Stimulated activated CD4-positive, alpha-beta T cell treated with anti-CD3 and anti-CD28 coated beads, TNF-alpha, amount 100 ng/mL, for 24 hours (primary cell): ENCODE results near the gene CARS2.
"Not testable (repeated sequence)": the region's sequence is repeated elsewhere in the genome, so short reads cannot be mapped to it uniquely, and the experiment has no call there.

ENCODE experiments used
- DNase-seq, 3 experiments: peaks; one replicate each; pipeline ENCODE4 v3.0.0-alpha.2; 2020; ENCODE audit warnings: low read depth in 3 of 3

The CARS2 gene

DNA sequence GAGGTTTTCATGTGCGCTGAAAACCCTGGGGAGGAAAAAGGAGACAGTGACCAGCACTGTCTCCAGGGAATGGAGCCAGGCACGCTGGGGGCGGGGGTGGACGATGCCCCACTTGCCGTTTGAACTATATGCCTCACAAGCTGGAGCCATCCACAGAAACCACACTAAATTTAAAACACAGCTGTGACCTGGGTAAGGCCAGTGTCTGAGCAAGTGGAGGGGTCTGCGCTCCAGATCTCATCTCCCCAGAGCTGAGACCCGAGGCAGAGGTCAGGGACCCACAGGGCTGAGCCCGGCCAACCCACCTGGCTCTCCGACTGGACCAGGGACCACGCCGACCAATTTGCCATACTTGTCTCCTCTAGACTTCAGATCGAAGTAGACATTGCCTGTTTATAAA, 23.2 kb downstream of the CARS2 start:
- DNase-seq = no peak

DNA sequence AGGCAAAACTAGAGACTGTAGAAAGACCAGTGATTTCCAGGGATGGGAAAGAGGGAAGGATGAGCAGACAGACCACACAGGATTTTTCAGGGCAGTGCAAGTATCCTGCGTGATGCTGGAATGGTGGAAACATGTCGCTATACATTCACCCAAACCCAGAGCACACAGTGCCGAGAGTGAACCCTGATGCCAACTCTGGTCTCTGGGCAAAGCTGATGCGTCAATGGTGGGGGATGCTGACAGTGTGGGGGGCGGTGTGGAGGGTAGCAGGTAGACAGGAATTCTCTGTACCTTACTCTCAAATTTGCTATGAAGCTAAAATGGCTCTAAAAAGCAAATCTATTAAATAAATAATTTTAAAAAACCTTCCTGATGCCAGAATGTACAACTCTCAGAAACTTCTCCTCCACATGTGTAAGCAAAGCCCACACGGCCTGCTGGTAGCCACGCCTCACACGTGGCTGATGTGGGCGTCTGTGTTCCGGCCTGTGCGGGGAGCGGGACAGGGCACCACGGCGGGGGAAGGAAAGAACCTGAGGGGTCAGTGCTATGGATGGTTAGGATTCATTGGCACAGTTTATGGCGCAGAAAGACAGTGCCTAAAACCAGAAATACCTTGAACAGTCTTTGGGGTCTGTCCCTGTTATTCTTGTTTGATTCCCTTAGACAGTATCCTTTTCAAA, 23.9 kb downstream of the CARS2 start:
- DNase-seq = no peak

DNA sequence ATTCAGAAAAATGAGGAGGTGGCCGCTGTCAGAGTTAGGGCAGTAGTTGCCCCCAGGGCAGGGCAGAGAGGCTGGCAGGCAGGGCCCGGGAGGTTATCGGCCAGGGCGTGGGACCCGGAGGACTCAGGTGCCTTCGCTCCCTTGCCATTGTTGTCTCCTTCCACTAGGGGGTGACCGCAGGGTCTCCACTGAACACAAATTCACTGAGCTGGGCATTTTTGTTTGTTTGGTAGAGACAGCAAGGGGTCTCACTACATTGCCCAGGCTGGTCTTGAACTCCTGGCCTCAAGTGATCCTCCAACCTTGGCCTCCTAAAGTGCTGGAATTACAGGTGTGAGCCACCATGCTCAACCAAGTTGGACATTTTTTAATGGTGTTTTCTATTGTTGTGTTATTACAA, 25.1 kb downstream of the CARS2 start:
- no peak for DNase-seq

DNA sequence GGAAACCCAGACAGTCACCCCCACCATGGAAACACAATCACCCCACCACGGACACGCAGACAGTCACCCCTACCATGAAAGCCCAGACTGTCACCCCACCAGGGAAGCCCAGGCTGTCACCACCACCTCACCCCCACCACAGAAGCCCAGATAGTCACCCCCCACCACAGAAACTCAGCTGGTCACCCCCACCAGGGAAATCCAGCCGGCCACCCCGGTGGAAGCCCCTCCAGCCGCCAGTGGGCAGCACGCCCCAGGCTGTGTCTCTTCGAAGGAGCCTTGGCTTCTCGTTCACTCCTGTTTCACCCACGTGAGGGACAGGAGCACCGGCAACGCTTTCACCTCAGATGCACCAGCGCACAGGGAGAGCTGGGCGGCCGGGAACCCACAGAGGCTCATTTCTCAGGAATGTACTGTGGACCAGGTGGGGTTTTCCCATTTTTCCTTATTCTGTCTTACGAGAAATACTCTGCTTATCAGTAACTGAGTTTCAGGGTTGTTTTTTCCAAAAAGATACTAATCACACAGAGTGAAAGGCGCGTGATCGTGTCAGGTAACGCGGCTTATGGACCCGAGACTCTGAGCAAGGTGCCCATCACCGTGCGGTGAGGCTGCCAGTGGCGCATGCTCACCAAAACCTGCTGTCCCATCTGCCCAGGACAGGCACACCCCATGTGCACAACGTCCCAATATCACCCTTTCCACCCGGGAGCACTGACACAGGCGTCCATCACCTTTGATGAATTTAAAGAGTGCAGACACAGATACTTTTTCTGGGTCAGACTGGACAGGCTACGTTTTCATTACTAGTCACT, 28.0 kb downstream of the CARS2 start:
- no peak for DNase-seq

DNA sequence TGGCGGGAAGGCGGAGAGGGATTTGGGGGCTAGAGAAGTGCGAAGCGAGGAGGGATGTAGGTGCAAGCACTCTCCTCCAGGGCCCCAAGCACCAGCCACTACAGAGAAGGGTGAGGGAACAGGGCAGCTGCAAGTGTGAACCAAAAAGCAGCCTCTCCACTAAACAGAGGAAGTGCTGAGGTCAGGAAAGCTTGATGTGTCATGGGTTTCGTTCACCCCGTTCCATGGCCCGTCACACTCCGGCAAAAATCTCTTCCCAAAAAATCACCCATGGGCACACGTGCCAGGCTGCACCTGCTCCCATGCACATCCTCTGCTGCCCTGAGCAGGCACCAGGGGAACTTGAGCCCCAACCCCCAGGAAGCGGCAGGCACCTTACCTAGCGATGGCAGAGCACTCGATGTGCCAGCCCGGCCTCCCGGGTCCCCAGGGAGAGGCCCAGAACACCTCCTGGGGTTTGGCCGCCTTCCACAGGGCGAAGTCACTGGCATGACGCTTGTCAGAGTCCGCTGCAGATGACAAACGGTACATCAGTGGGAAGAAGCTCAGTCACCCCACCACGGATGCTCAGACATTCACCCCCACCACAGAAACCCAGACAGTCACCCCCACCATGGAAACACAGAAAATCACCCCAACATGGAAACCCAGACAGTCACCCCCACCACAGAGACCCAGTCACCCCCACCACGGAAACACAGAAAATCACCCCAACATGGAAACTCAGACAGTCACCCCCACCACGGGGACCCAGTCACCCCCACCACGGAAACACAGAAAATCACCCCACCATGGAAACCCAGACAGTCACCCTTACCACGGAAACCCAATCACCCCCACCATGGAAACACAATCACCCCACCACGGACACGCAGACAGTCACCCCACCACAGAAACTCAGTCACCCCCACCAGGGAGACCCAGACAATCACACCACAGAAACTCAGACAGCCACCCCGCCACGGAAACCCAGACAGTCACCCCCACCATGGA, 29.0 kb downstream of the CARS2 start:
- DNase-seq = peak in 1 of 3 experiments; percentile 33

DNA sequence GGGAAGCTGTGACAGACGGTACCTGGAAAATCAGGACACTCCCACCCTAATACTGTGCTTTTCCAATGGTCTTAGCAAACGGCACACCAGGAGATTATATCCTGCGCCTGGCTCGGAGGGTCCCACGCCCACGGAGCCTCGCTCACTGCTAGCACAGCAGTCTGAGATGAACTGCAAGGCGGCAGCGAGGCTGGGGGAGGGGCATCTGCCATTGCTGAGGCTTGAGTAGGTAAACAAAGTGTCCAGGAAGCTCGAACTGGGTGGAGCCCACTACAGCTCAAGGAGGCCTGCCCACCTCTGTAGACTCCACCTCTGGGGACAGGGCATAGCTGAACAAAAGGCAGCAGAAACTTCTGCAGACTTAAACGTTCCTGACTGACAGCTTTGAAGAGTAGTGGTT, 36.1 kb downstream of the CARS2 start:
- not testable (repeated sequence) for DNase-seq

DNA sequence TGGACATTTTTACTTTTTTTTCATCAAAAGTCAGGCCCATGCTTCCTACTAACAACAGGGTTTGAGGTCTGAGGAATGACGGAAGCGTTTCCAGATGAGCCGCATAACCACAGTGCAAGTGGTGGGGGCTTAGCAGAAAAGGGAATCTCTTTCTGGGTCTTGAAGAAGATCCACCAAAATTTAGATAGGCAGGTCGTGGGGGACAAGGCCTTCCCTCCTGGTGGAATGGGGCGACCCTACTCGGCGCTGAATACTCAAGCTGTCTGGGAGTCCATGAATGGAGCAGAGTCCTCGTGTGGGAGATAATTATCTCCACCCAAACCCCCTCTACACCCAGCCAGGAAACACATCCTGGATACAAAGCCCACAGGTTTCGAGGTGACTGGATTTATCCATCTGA, 36.9 kb downstream of the CARS2 start:
- no peak for DNase-seq

DNA sequence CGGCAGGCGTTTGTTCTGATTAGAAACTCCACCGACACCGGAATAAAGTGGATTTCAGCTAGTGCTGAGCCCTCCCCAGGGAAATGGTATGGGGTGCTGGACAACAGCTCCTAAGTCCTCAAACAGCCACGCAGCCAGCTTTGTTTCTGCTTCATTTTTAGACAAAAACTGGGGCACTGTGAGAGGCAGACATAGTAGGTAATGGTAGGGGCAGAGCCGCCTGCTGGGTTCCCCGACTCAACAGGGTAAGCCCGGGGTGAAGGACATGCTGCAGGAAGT, 39.7 kb downstream of the CARS2 start:
- DNase-seq = no peak

DNA sequence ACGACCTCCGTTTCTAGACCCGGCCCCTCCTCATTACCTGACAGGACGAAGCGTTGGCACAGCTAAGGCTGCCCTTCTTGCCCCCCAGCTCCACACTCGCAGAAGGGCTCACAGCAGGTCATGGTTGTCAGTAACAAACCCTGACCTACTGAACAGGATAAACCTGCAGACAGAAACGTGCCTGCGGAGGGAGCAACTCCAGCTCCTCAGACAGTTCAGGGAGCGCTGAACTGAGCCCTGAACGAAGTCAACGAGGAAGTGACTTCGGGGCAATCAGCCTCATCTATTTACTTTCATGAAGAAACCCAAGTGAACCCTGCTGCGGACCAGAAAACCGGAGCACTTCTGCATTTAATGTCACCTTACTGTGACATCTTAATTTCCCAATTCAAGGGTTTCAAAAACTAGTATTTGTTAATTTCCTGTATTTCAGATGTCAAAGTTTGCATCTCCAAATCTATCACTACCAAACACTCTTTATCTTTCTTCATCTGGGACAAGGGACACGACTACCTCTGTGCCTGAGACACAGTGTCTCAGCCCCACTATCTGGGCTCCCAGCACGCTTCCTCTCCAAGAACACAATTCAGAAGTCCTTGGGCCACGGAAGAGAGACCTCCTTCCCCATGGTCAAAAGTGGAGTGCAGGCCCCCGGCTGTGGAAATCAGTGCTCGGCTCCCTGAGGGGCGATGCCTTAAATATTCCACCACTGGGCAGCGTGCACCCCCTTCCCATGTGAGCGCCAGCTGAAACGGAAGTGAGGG, 40.2 kb downstream of the CARS2 start:
- DNase-seq = no peak

DNA sequence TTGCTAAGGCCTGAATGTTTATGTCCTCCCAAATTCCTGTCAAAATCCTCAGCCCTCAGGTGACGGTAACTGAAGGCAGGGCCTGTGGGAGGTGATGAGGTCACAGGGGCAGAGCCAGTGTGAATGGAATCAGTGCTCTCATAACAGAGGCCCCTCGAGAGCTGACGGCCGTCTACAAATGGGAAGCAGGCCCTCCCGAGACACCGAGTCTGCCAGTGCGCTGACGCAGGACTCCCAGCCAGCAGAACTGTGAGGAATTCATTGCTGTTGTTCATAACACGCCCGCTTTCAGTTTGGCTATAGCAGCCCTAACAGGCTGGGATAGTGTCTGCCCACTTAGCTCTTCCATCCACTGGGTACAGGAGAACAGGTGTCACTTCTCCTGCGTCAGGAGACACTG, 41.2 kb downstream of the CARS2 start:
- no peak for DNase-seq

DNA sequence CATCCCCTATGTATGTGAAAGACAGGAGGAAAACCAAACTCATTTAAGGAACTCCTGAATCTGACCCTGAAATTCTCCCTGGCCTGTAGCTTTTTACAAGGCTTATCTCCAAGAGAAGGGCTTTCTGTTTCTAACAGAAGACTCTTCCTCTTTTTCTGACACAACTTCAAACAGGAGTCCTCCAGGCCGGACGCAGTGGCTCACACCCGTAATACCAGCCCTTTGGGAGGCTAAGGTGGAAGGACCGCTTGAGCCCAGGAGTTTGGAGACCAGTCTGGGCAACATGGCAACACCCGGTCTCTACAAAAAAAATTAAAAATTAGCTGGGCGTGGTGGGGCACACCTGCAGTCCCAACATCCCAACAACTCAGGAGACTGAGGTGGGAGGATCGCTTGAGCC, 41.9 kb downstream of the CARS2 start:
- no peak for DNase-seq

DNA sequence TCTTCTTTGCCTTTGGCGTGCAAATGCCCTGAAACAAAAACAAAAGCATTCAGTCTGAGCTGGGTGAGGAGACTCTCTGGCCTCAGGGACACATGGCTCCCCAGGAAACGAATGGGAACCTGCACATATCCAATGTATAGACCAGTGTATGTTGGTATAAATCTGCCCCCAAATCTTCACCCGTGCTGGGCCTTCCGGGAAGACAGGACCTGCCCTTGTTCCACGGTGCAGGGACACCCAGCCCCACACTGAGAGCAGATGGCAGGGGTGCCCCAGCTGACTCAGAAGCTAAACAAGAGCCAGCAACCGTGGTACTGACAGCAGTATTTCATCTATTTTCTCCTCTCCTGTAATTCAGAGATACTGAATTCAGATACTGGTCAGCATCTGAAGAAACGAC, 42.4 kb downstream of the CARS2 start:
- no peak for DNase-seq

DNA sequence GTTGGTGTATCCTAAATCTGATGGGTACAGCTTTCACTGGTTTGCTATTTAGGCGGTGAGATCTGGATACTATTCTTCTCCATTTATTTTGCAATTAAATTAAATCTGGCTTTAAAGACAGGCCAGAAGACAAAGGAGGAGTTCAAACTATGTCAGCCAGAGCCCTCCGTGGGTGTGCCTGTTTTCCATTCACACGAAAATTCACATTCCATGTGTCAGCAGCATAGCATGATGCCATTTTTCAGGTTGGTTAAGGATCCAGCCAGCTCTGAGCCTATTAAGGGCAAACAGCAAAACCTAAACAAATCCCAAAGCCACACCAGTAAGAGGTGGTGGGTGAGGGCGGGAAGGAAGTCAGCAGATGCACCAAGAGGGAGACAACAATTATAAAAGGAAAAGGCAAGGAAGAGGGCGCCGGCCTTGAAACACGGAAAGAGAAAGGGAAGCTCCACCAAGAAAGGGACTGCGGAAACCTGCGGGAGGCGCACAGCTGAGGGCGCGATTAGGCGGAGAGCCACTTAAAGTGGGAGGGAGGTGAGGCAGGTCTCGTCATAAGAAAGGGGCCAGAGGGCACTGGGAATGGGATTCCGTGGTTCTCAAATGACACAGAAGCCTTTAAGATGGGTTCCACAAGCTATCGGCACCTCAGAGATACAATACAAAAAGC, 43.0 kb downstream of the CARS2 start:
- DNase-seq = no peak

DNA sequence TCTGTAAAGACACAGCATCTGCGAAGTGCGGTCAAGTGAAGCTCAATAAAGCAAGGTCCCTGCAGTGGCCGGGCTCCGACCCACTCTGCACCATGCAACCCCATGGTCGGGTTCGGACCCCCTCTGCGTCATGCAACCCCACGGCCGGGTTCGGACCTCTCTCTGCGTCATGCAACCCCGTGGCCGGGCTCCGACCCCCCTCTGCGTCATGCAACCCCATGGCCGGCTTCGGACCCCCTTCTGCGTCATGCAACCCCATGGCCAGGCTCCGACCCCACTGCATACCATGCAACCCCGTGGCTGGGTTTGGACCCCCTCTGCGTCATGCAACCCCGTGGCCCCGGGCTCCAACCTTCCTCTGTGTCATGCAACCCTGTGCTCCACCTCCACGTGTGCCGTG, 43.8 kb downstream of the CARS2 start:
- DNase-seq = no peak

DNA sequence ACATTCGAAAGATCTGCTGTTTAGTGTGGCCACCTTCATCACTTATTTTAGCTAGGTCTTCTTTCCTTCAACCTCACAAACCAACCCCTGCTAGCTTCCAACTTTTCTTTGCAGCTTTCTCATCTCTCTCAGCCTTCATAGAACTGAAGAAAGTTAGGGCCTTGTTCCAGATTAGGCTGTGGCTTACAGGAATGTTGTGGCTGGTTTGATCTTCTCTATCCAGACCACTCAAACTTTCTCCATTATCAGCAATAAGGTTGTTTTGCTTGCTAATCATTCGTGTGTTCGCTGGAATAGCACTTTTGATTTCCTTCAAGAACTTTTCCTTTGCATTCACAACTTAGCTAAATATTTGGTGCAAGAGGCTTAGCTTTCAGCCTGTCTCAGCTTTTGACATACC, 44.7 kb downstream of the CARS2 start:
- no peak for DNase-seq

DNA sequence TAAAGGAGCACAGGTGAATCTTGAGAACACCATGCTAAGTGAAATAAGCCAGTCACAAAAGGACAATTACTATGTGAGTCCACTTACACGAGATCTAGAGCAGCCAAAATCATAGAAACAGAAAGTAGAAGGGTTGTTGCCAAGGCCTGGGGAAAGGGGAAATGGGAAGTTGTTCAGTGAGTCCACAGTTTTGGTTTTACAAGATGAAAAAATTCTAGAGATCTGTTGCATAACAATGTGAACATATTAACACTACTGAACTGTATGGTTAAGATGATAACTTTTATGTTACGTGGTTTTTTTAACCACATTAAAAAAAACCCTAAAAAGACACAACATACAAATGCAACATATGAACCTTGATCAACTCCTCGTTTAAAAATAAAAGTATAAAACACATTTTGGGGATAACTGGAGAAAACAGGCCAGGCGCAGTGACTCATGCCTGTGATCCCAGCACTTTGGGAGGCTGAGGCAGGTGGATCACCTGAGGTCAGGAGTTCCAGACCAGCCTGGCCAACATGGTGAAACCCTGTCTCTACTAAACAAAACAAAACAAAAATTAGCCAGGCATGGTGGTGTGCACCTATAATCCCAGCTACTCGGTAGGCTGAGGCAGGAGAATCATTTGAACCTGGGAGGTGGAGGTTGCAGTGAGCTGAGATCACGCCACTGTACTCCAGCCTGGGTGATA, 47.6 kb downstream of the CARS2 start:
- not testable (repeated sequence) for DNase-seq

DNA sequence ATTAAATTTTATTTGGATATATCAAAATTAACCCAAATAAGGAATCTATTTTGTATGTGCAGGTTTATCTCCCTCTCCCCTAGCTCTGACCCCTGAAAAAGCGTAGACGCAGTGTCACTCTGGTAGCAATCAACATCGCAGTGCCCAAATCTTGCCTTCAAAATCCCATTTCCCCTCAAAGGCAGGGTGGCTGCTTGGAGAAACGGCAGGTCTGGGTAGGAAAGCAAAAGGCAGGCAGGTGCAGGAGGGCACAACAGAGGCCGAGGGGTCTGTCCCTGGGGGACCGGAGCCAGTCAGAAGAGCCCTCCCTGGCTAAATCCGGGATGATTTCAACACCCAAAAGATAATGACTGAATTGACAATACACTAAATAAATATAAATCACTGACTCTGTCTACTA, 48.7 kb downstream of the CARS2 start:
- no peak for DNase-seq

DNA sequence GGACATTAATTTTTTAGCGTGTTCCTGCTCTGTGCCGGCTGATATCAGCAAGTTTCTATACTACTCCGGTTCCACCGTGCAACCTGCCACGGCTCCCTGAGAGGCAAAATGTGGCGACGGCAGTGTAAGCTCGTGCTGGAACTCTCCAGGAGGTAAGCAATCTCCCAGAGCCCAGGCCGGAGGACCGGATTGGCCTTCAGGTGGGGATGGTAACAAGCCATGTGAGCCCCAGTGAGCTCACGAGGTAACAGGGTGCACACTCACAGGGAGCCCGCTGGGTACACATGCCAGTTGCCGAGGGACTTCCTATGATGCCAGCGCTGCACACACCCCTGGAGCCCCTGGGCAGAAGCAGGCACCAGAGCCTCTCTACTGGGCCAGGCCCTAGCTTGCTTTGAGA, 52.1 kb downstream of the CARS2 start:
- DNase-seq = no peak

DNA sequence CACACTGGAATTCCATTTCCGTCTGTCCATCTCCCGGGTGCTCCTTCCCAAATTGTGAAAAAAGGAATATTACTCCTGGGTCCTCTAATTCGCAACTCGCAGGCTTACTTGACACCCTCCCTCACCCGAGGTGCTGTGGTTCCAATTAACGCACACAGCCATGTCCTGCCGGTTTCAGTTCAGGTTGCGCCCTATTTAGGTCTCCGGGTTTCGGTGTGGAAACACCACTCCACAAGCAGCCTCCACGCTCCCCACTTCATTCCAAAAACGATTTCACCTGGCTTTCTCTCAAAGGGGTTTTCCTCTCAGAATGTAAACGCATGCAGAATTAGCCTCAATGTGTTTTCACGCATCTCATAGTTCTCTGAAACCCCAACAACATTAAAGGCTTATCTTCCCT, 52.6 kb downstream of the CARS2 start:
- DNase-seq = no peak

DNA sequence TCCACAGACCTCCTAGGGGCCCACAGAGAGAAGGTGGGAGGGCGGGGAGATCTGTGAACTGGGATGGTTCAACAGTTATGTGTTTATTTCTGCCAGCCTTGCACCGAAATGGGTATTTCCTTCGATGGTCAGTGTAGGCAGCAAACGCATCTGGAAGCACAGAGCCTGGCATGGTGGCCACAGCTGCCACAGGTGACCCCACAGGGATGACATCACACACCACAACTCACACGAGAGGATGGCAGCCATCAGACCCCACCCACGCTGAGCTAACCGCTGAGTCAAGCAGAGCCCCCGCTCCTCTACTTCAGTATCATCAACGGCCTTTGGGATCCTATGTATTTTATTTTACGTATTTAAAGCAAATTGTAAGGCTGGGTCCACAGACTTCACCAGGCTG, 53.2 kb downstream of the CARS2 start:
- DNase-seq = no peak
